ENCODE measurements around the gene METTL23.

Gene METTL23, protein sequence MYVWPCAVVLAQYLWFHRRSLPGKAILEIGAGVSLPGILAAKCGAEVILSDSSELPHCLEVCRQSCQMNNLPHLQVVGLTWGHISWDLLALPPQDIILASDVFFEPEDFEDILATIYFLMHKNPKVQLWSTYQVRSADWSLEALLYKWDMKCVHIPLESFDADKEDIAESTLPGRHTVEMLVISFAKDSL

DNA sequence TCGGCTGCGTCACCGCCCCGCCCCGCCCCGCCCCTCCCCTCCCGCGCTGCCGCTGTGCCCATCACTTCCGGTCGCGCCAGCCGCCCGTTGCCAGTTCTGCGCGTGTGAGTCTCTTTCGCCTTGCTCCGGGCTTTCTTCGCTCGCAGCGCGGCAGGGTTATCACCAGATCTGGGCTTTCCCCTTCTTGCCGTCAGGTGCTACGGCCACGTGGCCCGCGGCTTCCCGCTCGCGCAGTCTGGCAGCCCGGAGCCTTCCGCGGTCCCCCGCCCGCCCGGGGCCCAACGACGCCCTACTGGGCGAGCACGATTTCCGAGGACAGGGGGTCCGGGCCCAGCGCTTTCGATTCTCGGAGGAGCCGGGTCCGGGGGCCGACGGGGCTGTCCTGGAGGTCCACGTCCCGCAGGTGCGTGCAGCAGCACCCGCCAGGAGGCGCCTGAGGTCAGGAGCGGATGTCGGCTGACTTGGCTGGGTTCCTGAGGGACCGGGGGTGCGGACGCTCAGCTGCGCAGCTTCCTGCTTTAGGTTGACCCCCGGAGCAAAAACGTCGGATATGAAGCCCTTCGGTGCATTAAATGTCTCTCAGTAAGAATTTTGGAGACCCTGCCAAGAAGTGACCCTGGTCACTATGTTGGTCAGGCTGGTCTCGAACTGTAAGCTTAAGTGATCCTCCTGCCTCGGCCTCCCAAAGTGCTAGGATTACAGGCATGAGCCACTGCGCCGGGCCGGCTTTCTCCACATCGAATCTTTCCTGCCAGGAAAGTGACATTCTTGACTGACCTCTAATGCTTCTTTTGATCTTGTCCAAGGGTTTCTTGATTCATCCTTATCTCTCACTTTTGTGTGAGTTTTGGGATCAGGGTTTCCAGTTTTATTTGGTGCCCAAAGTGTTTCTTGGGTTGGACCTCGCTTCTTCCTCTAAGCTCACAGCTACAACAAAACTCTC is at the start of gene METTL23:
Gene METTL23 (plus strand): TSS at position 64 of the 943 bp plus-strand sequence. CDS start 2,872 bp downstream, outside the sequence.
- DNase-seq = peak; percentile 77
- in situ Hi-C loops (cut with MboI; ENCODE audit: low pct_unique_long_range_greater_than_20kb, low sequenced_read_pairs) = no loop called here

DNA sequence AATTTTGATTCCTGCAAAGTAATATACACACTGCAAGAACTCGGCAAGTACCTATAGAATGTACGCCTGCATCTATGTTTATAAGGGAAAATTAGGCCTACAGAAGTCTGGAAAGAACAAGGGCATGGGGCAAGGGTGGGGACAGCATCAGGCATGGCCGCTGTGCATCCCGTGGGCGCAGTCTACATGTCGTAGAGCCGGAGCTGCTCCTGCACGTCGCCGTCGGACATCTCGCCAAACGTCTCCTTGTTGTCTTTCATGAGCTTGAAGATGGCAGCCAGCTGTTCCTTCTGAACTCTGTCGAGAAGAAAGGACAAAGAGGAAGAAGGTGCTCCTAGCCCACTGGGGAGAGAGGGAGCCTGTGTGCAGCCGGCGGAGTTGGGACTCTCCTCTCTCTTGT is 49.2 kb upstream of the METTL23 start:
- DNase-seq = no peak
- in situ Hi-C loops (cut with MboI; ENCODE audit: low pct_unique_long_range_greater_than_20kb, low sequenced_read_pairs) = no loop called here

DNA sequence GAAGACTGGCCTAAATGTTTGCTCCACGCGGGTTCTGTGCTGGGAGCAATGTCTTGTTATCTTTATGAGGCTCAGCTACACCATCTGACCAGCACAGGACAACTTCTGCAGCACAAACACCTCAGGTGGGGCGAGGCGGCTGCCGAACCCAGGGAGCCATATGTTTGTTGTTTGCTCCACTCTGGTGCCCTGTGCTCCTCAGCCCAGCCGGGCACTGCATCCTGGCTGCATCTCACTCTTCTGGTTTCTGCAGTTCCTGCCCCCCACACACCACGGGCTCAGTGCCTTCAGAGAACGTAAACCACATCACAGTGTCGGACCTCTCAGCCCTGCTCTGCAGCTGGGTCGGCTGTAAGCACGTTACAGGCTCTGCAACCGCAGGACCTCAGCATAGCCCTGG is 48.3 kb upstream of the METTL23 start:
- DNase-seq = no peak
- in situ Hi-C loops (cut with MboI; ENCODE audit: low pct_unique_long_range_greater_than_20kb, low sequenced_read_pairs) = no loop called here

DNA sequence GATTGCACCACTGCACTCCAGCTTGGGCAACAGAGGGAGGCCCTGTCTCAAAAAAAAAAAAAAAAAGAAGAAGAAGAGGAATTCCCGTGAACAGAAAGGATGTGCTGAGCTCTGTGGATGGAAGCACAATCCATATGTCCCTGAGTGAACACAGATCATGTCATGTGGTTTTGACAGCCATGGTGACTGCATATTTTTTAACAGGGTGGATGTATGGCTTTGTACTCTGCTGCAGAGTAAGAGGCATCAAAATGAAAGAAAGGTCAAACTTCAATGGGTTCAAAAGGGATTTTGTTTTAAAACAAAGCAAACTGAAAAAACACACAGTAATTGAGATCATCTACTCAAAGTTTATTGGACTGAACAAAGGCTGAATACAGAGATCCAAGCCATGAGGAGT is 47.4 kb upstream of the METTL23 start:
- DNase-seq = no peak
- in situ Hi-C loops (cut with MboI; ENCODE audit: low pct_unique_long_range_greater_than_20kb, low sequenced_read_pairs) = no loop called here

DNA sequence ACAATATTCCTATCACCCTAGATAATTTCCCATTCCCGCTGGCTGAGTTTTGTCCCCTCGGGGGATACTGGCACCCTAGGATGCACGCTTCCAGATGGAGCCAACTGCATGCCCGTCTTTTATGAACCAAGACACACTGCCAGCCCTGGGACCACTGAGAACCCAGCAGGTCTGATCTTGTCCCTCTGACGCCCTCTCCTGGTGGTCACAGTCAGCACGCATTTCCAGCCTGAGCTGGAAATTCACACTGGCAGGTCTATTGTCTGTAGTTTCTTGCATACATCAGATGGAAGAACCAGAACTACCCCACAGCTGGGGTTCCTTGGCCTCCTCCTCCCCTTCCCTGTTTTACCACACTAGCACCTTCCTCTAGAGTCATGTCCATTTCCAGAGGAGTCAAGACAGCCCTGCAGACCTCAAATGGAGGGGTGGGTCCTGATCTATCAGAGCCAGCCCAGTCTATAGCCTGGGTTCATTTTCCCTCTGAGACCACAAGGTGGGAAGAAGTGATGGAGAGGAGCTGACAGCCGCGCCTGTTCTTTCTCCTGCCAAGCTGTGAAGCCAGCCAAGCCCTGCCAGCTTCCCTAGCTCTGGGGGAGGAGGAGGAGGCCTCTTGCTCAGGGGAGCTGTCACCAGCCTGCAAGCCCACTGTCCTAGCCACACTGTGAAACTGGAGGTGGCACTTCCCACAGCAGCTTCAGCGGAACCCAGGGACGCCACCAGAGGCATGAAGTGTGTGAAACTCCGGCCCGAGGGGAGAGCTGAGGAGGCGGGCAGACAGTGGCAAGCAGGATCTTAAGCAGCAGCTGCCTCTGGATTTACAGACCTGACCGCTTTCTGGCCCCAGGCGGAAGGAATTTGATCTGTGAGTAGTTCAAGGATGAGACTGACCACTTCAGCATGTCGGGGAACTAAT is 45.2 kb upstream of the METTL23 start:
- peak; percentile 84 for DNase-seq
- in situ Hi-C loops (cut with MboI; ENCODE audit: low pct_unique_long_range_greater_than_20kb, low sequenced_read_pairs) = no loop called here

DNA sequence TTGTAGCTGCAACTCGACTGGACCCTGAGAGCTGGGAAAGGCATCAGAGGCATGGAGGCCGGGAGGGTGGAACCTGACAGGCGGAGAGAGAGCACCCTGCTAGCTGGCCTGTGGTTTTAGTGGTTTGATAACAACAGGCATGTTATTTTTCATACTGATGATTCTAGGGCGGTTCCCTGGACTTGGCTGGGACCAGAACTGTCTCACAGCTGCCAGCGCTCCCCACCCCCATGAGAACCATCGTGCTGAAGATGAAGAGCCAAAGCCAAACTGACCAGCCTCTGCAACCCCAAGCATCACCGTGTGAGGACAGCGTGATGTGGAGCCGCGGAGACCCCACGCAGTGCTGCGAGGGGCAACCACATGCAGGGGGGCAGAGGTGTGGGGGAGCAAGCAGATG is 44.3 kb upstream of the METTL23 start:
- DNase-seq = no peak
- in situ Hi-C loops (cut with MboI; ENCODE audit: low pct_unique_long_range_greater_than_20kb, low sequenced_read_pairs) = no loop called here

DNA sequence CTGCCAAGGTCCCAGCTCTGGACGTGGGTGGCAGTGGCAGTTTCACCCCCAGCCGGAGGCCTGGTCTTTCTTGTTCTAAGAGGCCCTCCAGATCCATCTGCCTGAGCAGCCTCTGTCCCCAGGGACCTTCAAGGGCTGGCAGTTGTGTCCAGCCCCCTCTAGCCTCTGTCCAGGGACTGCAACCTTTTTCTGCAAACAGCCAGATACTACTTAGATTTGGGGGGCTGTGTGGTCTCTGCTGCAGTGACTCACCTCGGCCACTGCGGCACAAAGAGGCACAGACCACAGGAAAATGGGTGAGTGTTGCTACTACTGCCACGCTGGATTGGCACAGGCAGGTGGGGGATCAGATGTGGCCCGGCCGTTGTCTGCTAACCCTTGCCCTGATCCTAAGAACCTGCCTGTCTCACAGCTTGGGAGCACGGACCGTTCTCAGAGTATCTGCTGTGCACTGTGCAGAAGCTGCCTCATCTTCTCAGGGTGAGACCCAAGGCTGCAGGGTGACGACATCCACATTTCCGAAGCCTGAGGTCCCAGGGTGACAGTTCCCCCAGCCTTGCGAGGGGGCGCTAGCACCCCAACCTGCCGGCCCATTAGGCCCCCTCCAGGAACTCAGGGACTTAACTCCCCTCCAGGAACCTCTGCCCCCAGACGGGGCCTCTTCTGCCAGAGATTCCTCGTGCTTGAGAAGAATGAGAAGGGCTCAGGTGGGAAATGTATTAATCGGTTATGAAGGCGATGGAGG is 43.5 kb upstream of the METTL23 start:
- in situ Hi-C loops (cut with MboI; ENCODE audit: low pct_unique_long_range_greater_than_20kb, low sequenced_read_pairs) = no loop called here
- DNase-seq = no peak

DNA sequence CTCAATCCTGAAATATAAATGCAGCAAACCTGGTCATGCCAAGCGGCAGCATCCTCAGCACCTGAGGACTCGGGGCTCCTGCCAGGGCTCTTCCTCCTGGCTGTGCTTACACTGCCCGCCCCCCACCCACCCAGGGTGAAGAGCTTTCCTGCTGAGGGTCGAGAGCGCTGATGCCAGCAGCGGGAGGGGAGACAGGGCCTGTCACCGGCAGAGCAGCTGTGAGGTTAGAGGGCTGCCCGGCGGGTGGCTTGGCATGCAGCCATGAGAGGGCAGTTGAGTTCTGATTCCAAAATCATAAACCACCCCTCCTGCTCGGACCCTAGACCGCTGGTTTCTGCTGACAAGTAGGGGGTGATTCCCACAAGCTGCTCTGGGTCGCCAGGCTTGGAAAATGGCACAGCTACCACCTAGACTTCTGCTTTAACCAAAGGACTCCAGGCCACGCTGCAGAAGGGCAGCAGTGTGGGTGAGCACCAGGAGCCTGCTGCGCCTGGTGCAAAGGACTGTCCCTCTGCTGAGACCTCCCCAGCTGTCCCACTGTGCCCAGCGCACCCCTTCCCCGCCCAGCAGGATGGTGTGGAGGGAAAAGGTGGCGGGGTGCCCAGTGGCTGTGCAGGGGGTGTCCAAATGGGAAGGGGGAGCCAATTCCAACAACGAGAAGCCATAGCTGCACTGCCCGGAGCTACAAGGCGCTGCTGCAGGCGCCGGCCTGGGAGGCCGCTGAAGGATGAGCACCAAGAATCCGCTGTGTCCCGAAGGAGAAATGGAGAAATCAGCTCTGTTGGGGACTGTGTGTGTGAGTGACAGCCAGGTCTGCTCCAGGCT is 42.5 kb upstream of the METTL23 start:
- no peak for DNase-seq
- in situ Hi-C loops (cut with MboI; ENCODE audit: low pct_unique_long_range_greater_than_20kb, low sequenced_read_pairs) = no loop called here

DNA sequence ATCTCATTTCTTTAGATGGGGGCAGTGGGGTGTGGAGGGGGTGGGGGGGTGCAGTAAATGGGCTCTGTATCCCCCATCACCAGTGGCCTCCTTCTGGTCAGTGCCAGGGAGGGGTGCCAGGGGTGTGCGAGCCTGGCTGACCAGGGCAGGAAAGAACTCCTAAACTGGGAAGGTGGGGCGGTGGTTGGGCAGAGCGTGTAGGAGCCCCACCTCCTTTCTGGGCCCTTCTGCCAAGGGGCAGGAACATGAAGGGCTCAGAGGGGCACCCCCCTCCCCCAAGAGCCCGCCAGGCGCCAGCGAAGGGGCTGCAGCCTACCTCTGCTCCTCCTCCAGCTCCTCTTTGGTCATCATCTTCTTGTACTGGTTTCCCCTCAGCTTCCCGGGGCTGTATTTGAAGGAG is 41.9 kb upstream of the METTL23 start:
- in situ Hi-C loops (cut with MboI; ENCODE audit: low pct_unique_long_range_greater_than_20kb, low sequenced_read_pairs) = no loop called here
- DNase-seq = no peak

DNA sequence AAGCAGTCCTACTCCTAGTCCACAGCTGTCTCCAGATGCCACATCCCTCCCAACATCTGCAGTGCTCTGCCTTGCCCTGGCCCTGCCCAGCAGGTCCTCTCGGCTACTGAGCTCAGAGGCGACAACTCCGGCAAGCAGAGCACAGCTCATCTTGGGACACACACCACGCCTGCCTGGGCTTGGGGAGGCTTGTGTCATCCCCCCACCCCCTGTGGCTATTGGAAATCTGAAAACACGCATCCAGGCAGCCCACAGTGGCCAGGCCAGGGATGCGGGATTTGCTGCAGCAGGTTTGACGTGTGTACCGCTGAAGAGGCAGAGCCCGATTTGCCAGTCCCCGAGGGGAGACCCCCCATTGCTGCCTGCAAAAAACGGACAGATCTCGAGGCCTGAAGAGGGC is 41.3 kb upstream of the METTL23 start:
- no peak for DNase-seq
- in situ Hi-C loops (cut with MboI; ENCODE audit: low pct_unique_long_range_greater_than_20kb, low sequenced_read_pairs) = no loop called here

DNA sequence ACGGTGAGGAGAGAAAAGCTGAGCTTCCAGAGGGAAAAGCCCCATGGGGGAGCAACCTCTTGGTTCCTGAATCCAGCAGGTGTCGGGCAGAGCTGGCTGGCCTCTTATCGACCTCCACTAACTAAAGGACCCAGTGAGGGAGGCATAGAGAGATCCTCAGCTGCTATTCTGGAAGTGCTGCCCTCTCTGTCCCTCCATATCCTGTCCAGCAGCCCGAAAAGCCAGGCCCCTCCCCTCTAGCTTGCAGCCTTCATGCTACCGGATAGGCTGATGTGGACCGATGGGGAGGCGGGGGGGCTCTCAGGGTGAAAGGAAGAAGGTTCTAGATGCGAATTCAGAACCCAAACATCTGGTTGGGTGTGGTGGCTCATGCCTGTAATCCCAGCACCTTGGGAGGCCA is 40.8 kb upstream of the METTL23 start:
- no peak for DNase-seq
- in situ Hi-C loops (cut with MboI; ENCODE audit: low pct_unique_long_range_greater_than_20kb, low sequenced_read_pairs) = no loop called here

DNA sequence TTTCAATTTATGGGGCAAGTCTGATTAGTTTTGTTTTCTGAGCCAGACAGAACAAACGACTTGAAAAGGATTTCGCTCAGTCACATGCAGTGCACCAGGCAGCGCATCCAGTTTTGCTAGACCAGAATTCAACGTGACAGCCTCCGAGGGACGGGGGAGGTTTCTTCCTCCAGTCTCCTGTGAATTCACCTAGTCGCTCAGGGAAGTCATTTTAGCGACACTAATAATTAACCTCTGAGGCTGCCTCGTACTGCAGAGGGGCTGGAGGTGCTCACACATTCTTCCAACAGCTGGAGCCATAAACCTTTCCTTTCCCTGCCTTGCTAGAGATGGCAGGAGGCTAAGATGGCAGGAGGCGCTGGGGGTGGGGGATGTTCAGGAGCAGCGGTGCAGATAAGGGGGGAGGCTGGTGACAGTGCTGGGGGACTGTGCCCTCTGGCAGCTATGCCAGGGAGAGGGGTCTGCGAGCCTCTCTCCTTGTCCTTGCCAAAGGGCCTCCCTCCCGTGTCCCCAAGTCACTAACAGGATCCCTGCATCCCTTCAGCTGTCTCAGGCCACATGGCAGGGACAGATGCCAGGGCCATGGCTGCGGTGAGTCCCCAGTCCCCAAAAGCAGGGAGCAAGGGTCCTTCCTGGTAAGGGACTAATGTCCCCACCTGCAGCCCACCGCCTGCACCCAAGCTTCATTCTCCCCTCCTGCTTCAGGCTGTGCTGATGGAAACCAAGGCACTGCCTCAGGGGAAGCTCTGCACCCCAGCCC is 39.9 kb upstream of the METTL23 start:
- no peak for DNase-seq
- in situ Hi-C loops (cut with MboI; ENCODE audit: low pct_unique_long_range_greater_than_20kb, low sequenced_read_pairs) = no loop called here

DNA sequence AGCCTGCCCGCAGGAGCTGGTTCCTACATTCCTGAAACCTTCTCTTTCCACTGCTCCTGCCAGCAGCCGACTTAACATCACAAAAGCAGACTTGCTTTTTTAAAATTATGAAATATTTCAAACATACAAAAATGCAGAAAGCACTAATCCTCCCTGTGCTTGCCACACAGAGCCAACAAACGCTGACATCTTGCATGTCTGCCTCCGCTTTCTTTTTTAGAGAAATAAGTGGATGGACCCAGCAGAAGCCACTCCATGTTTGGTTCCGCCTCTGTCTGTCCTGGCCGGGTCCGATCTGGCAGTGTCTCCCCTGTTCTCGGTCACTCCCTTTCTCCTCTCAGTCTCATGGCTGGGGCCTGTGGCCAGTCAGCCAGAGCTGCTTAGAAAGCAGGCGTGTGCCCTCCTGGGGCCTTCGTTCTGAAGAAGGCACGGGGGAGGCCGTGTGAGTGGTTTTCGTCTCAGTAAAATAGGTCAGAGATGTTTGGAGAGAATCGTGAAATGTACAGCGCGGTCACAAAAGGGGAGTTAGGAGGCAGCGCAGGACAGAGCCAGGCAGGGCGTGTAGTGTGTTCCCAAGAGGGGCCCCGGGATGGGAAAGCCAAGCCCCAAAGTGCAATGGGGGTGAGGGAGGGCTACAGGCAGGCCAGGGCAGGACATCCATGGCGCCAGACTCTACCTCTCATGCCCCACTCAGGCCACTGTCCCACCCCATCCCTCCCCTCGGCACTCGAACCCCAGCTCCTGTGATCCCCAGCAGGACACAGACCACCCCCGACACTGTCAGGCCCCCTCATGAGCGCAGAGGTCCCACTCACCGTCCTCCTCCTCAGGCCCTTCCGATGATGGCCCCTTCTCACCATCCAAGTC is 39.1 kb upstream of the METTL23 start:
- in situ Hi-C loops (cut with MboI; ENCODE audit: low pct_unique_long_range_greater_than_20kb, low sequenced_read_pairs) = no loop called here
- DNase-seq = no peak

DNA sequence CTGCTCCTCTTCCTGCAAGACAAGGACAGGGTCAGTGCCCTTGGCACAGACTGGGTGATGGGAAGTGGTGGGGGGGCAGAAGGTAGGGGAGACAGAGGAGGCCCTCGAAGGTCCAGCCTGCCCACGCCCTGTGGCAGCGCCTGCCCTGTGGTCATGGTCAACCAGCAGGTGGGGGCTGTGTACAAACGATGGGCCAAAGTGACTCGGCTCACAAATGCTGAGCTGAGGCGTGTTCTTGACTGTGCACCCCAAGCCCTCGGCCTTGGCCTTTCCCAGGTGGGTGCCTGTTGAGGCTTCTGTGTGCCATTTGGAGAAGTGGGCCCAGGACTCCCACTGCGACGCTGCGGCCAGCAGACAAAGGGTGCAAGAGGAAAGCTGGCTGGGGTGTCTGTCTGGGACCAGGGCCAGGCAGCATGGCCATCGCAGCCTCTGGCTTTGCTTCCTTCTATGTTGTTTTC is 38.4 kb upstream of the METTL23 start:
- in situ Hi-C loops (cut with MboI; ENCODE audit: low pct_unique_long_range_greater_than_20kb, low sequenced_read_pairs) = no loop called here
- DNase-seq = no peak

DNA sequence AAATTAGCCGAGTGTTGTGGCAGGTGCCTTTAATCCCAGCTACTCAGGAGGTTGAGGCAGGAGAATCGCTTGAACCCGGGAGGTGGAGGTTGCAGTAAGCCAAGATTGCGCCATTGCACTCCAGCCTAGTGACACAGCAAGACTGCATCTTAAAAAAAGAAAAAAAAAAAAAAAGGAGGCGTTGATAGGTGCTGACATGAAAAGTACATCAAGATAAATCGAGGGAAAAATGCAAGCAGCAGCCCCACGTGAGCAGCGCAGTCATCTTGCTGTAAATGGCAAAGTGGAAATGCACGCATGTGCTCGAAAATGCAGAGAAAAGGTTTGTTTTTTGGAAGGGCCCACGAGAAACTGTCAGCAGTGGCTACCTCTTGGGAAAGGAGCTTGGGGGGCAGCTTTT is 36.8 kb upstream of the METTL23 start:
- in situ Hi-C loops (cut with MboI; ENCODE audit: low pct_unique_long_range_greater_than_20kb, low sequenced_read_pairs) = no loop called here
- no peak for DNase-seq

DNA sequence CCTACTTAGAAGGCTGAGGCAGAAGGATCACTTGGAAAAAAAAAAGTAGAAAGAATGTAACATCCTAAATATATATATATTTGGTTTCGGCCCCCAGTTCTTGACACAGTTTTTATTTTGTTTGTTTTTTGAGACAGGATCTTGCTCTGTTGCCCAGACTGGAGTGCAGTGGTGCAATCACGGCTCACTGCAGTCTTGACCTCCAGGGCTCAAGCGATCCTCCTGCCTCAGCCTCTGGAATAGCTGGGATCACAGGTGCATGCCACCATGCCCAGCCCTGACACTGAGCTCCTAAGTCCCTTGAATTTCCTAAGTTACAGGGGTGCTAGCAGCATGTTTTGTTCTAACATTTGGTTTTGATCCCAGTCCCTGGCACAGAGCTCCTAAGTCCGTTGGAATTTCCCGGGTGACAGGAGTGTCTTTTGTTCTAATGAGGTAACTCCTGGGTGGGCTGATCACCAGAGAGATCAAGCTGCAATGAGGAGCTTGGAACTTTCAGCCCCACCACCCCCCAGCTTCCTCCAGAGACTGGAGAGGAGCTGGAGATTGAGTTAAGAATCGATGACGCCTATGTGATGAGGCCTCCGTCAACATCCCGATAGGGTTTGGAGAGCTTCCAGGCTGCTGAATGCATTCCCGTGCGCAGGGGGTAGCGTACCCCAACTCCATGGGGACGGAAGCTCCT is 35.9 kb upstream of the METTL23 start:
- no peak for DNase-seq
- in situ Hi-C loops (cut with MboI; ENCODE audit: low pct_unique_long_range_greater_than_20kb, low sequenced_read_pairs) = no loop called here
